PC-3 (cell line): Measurements from ENCODE around the gene FUT2.

ENCODE experiments used
- EZH2 ChIP-seq: fragments of 300-600 bp; sonication (generic); IDR thresholded peaks from one replicate; pipeline ENCODE4 v1.6.1; 2017; ENCODE audit warnings: antibody characterized with exemption, mild to moderate bottlenecking, low read length; ENCODE audit not compliant: unreplicated experiment
- TF ChIP-seq, protein P1 (sequence below): fragments of 300-600 bp; sonication (generic); conservative IDR thresholded peaks from 2 replicates; pipeline ENCODE4 v1.5.1; 2017; ENCODE audit warnings: antibody characterized with exemption, low read depth, mild to moderate bottlenecking, low read length

DNA sequence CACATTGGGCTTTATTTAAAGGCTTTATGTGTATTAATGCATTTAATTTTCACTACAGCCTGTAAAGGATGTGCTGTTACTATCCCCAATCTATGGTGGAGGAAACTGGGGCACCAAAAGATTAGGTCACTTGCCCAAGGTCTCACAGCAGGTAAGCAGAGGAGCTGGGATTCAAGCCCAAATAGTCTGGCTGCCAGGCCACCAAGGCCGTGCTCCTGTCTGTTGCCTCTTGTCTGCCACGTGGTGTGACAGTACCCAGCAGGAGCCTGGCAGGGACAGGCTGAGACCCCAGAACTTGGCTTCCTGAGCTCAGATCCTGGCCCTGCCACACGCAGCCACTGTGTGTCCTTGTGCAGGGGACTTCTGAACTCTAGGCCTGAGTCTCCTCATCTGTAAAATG is 27.4 kb upstream of the FUT2 start:
- TF ChIP-seq, protein P1, sequence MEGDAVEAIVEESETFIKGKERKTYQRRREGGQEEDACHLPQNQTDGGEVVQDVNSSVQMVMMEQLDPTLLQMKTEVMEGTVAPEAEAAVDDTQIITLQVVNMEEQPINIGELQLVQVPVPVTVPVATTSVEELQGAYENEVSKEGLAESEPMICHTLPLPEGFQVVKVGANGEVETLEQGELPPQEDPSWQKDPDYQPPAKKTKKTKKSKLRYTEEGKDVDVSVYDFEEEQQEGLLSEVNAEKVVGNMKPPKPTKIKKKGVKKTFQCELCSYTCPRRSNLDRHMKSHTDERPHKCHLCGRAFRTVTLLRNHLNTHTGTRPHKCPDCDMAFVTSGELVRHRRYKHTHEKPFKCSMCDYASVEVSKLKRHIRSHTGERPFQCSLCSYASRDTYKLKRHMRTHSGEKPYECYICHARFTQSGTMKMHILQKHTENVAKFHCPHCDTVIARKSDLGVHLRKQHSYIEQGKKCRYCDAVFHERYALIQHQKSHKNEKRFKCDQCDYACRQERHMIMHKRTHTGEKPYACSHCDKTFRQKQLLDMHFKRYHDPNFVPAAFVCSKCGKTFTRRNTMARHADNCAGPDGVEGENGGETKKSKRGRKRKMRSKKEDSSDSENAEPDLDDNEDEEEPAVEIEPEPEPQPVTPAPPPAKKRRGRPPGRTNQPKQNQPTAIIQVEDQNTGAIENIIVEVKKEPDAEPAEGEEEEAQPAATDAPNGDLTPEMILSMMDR, result no peak
- TF ChIP-seq EZH2, result no peak
